ENCODE measurements around the gene RNF152. TPM values are rescaled to one million over a fixed set of nuclear protein-coding genes. Genes with fewer than 3 reads are reported as not detected.

The RNF152 gene
- total and polyA plus RNA-seq, 2 of the 4 experiments (the other 2 are of a cell fraction), result 7.5 to 18.5 TPM

- WGBS, 2 experiments (ENCODE audit: extremely low coverage in 2 of 2, insufficient read length in 1 of 2), result 80% methylated on average over 1 of the region's 6 CpGs; no CpG with 5 or more reads in 1 of the 2 experiments
- no peaks in the 10 kb centered on the region for H3K27me3 ChIP-seq (ENCODE audit: control insufficient read depth, insufficient read depth, low read length)
- H4K91ac ChIP-seq (ENCODE audit: insufficient read depth, low read depth, low read length), result no peak overlapping the region
- H2BK120ac ChIP-seq (ENCODE audit: low read depth, low read length), result no peak overlapping the region
- no peak overlapping the region for H2BK5ac ChIP-seq (ENCODE audit: low read depth, low read length, poor library complexity, severe bottlenecking)
- no peak overlapping the region for H3K56ac ChIP-seq (ENCODE audit: extremely low read depth, insufficient read depth, low read length)
- H3K9ac ChIP-seq (ENCODE audit: low read depth, low read length), result no peak overlapping the region
- no peak overlapping the region for H4K8ac ChIP-seq (ENCODE audit: low read depth in 2 of 2, low read length in 2 of 2)
- H3K4me3 ChIP-seq (ENCODE audit: insufficient read depth, low read depth, low read length), result no peak overlapping the region
- CTCF ChIA-PET, result no interaction called here
- H3K9me1 ChIP-seq (ENCODE audit: insufficient read depth, low read length), result peaks cover 2% of the 10 kb centered on the region
- no peak overlapping the region for H3K4me2 ChIP-seq (ENCODE audit: low read depth, low read length)
- H2AFZ ChIP-seq (replicated peaks; ENCODE audit: low read length, poor library complexity), result no peak overlapping the region
- H3K4ac ChIP-seq (ENCODE audit: low read depth, low read length), result no peak overlapping the region
- no peak for ATAC-seq (ENCODE audit: low read depth)
- no peak overlapping the region for H3K14ac ChIP-seq (replicated peaks; ENCODE audit: low read depth, low read length)
- H2AK5ac ChIP-seq (ENCODE audit: low read depth, low read length), result no peak overlapping the region
- DNase-seq, result no peak
- intact Hi-C loops (cut with micrococcal nuclease), result no loop called here
- POLR2A ChIA-PET (ENCODE audit: unreplicated experiment), result no interaction called here
- no peak overlapping the region for H3K18ac ChIP-seq (ENCODE audit: low read depth, low read length)
- no peak overlapping the region for H2BK20ac ChIP-seq (ENCODE audit: low read depth, low read length)
- no peaks in the 10 kb centered on the region for H3K9me3 ChIP-seq (ENCODE audit: control insufficient read depth, insufficient read depth, low read length)
- H2BK15ac ChIP-seq (ENCODE audit: low read depth, low read length), result no peak overlapping the region
- in situ Hi-C loops (cut with MboI; ENCODE audit: low sequenced_read_pairs), result no loop called here
- dilution Hi-C loops (cut with HindIII; ENCODE audit: low sequenced_read_pairs, unreplicated experiment), result no loop called here
- peaks cover 3% of the 10 kb centered on the region; the same call in 1 of the 2 replicates for H4K20me1 ChIP-seq (ENCODE audit: insufficient read depth, low read length)
- no TSS peak for BruUV-seq (replicated peaks)
- H3K36me3 ChIP-seq (ENCODE audit: control insufficient read depth, insufficient read depth, low read length), result peaks cover 19% of the 10 kb centered on the region
- no peak overlapping the region for H3K27ac ChIP-seq (ENCODE audit: insufficient read depth, low read length)
- H2AK9ac ChIP-seq (replicated peaks; ENCODE audit: low read depth, low read length, poor library complexity), result no peak overlapping the region
- H3K4me1 ChIP-seq (ENCODE audit: control insufficient read depth, insufficient read depth, low read length), result peaks cover 7% of the 10 kb centered on the region
- TF ChIP-seq RCOR1 (IDR thresholded peaks at IDR 0.05; ENCODE audit: insufficient replicate concordance, low read length) (no peak), MAZ (IDR thresholded peaks at IDR 0.05; ENCODE audit: borderline replicate concordance, low read depth, low read length) (no peak), BHLHE40 (IDR thresholded peaks at IDR 0.05; ENCODE audit: low read depth, low read length) (no peak), CEBPB (IDR thresholded peaks at IDR 0.05; ENCODE audit: low read depth, low read length) (no peak), MXI1 (IDR thresholded peaks at IDR 0.05; ENCODE audit: borderline replicate concordance, low read depth, low read length) (no peak), POLR2A (IDR thresholded peaks at IDR 0.05; ENCODE audit: low read depth, low read length) (no peak), ELK1 (IDR thresholded peaks at IDR 0.05; ENCODE audit: borderline replicate concordance, low read depth, low read length) (no peak), SMC3 (IDR thresholded peaks at IDR 0.05; ENCODE audit: low read depth, low read length) (no peak), RFX5 (IDR thresholded peaks at IDR 0.05; ENCODE audit: low read depth, low read length) (no peak), CHD1 (IDR thresholded peaks at IDR 0.05; ENCODE audit: low read depth, low read length) (no peak), MAFK (IDR thresholded peaks at IDR 0.05; ENCODE audit: low read depth, low read length) (no peak), RAD21 (IDR thresholded peaks at IDR 0.05; ENCODE audit: low read length) (no peak), FOS (IDR thresholded peaks at IDR 0.05; ENCODE audit: low read depth, low read length) (no peak), USF2 (IDR thresholded peaks at IDR 0.05; ENCODE audit: low read depth, low read length) (no peak), NFE2L2 (IDR thresholded peaks at IDR 0.05; ENCODE audit: low read depth, low read length) (no peak)
- TF ChIP-seq, protein P1, sequence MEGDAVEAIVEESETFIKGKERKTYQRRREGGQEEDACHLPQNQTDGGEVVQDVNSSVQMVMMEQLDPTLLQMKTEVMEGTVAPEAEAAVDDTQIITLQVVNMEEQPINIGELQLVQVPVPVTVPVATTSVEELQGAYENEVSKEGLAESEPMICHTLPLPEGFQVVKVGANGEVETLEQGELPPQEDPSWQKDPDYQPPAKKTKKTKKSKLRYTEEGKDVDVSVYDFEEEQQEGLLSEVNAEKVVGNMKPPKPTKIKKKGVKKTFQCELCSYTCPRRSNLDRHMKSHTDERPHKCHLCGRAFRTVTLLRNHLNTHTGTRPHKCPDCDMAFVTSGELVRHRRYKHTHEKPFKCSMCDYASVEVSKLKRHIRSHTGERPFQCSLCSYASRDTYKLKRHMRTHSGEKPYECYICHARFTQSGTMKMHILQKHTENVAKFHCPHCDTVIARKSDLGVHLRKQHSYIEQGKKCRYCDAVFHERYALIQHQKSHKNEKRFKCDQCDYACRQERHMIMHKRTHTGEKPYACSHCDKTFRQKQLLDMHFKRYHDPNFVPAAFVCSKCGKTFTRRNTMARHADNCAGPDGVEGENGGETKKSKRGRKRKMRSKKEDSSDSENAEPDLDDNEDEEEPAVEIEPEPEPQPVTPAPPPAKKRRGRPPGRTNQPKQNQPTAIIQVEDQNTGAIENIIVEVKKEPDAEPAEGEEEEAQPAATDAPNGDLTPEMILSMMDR (conservative IDR thresholded peaks at IDR 0.05; ENCODE audit: low read depth, low read length), result no peak
- H3K79me1 ChIP-seq (ENCODE audit: low read depth in 1 of 2, low read length in 2 of 2), result peaks cover 28 to 64% of the 10 kb centered on the region in 2 experiments
- no peak overlapping the region for H3K23ac ChIP-seq (ENCODE audit: low read depth, low read length)
- no peak overlapping the region for H4K5ac ChIP-seq (ENCODE audit: low read depth, low read length)
These were observed 5.0 kb downstream of the RNF152 start for GRCh38 chr18:61887838-61888237.

Data from IMR-90 (cell line).